MM.1S (cell line): ENCODE results near the gene AGFG1.

ENCODE experiments used
- DNase-seq: peaks from one replicate; pipeline ENCODE4 v3.0.0-alpha.2; 2015
- H2AFZ ChIP-seq: fragments of 300-600 bp; sonication (generic); 2 replicates; pipeline ENCODE4 v1.6.0; 2016; ENCODE audit warnings: antibody characterized with exemption, low read length
- H3F3A ChIP-seq: fragments of 300-600 bp; sonication (generic); 2 replicates; pipeline ENCODE4 v1.6.1; 2016; ENCODE audit warnings: mild to moderate bottlenecking, antibody characterized with exemption, low read length, moderate library complexity, mixed read lengths; ENCODE audit not compliant: insufficient read depth
- H3K27ac ChIP-seq: fragments of 300-600 bp; sonication (generic); 2 replicates; pipeline ENCODE4 v1.5.1; 2016; ENCODE audit warnings: mild to moderate bottlenecking, low read length
- H3K27me3 ChIP-seq: fragments of 300-600 bp; sonication (generic); replicated peaks from 2 replicates; pipeline ENCODE4 v1.6.0; 2016; ENCODE audit warnings: low read length; ENCODE audit not compliant: insufficient read depth
- H3K36me3 ChIP-seq: fragments of 300-600 bp; sonication (generic); replicated peaks from 2 replicates; pipeline ENCODE4 v1.6.1; 2016; ENCODE audit warnings: mild to moderate bottlenecking, low read length, mixed read lengths; ENCODE audit not compliant: insufficient read depth
- H3K4me1 ChIP-seq: fragments of 300-600 bp; sonication (generic); 2 replicates; pipeline ENCODE4 v1.6.1; 2016; ENCODE audit warnings: low read length, mixed read lengths
- H3K4me2 ChIP-seq: fragments of 300-600 bp; sonication (generic); 2 replicates; pipeline ENCODE4 v1.6.0; 2016; ENCODE audit warnings: low read depth, low read length
- H3K4me3 ChIP-seq: fragments of 300-600 bp; sonication (generic); 2 replicates; pipeline ENCODE4 v1.5.1; 2016; ENCODE audit warnings: low read length, mixed read lengths
- H3K79me2 ChIP-seq: fragments of 300-600 bp; sonication (generic); 2 replicates; pipeline ENCODE4 v1.6.1; 2016; ENCODE audit warnings: mixed run types, low read length, mixed read lengths
- H3K9ac ChIP-seq: fragments of 300-600 bp; sonication (generic); 2 replicates; pipeline ENCODE4 v1.6.1; 2016; ENCODE audit warnings: low read length, mixed read lengths
- H3K9me2 ChIP-seq: fragments of 300-600 bp; sonication (generic); replicated peaks from 2 replicates; pipeline ENCODE4 v1.6.1; 2016; ENCODE audit warnings: mild to moderate bottlenecking, low read length, mixed read lengths; ENCODE audit not compliant: insufficient read depth
- H3K9me3 ChIP-seq: fragments of 300-600 bp; sonication (generic); replicated peaks from 2 replicates; pipeline ENCODE4 v1.6.1; 2016; ENCODE audit warnings: mild to moderate bottlenecking, low read length, mixed read lengths; ENCODE audit not compliant: insufficient read depth
- H4K20me1 ChIP-seq: fragments of 300-600 bp; sonication (generic); 2 replicates; pipeline ENCODE4 v1.6.1; 2016; ENCODE audit warnings: mild to moderate bottlenecking, low read length, moderate library complexity, mixed read lengths; ENCODE audit not compliant: insufficient read depth
- EZH2 ChIP-seq: fragments of 300-600 bp; sonication (generic); optimal IDR thresholded peaks from 2 replicates; pipeline ENCODE3; 2017; ENCODE audit warnings: low read depth, mild to moderate bottlenecking, antibody characterized with exemption, low read length, mixed read lengths
- EZH2phosphoT487 ChIP-seq: fragments of 300-600 bp; sonication (generic); IDR thresholded peaks from 2 replicates; pipeline ENCODE4 v1.6.1; 2018; ENCODE audit warnings: antibody characterized with exemption, low read length
- TF ChIP-seq, protein P1 (sequence below): fragments of 300-600 bp; sonication (generic); IDR thresholded peaks from 2 replicates; pipeline ENCODE4 v1.5.1; 2016; ENCODE audit warnings: antibody characterized with exemption, low read length, mixed read lengths

AGFG1 gene

GRCh38 chr2:227455200-227455599 is 16.8 kb upstream of the AGFG1 start:
- no peak for DNase-seq
- no peaks in the 10 kb centered on the region for H3K4me1 ChIP-seq
- H3F3A ChIP-seq, result no peaks in the 10 kb centered on the region
- H3K36me3 ChIP-seq, result no peaks in the 10 kb centered on the region
- H3K9me3 ChIP-seq, result no peaks in the 10 kb centered on the region
- H4K20me1 ChIP-seq, result no peaks in the 10 kb centered on the region
- H2AFZ ChIP-seq, result no peak overlapping the region
- H3K9me2 ChIP-seq, result no peaks in the 10 kb centered on the region
- TF ChIP-seq, protein P1, sequence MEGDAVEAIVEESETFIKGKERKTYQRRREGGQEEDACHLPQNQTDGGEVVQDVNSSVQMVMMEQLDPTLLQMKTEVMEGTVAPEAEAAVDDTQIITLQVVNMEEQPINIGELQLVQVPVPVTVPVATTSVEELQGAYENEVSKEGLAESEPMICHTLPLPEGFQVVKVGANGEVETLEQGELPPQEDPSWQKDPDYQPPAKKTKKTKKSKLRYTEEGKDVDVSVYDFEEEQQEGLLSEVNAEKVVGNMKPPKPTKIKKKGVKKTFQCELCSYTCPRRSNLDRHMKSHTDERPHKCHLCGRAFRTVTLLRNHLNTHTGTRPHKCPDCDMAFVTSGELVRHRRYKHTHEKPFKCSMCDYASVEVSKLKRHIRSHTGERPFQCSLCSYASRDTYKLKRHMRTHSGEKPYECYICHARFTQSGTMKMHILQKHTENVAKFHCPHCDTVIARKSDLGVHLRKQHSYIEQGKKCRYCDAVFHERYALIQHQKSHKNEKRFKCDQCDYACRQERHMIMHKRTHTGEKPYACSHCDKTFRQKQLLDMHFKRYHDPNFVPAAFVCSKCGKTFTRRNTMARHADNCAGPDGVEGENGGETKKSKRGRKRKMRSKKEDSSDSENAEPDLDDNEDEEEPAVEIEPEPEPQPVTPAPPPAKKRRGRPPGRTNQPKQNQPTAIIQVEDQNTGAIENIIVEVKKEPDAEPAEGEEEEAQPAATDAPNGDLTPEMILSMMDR, result no peak
- TF ChIP-seq EZH2phosphoT487 (no peak), EZH2 (no peak)
- no peaks in the 10 kb centered on the region for H3K27me3 ChIP-seq
- H3K4me3 ChIP-seq, result no peak overlapping the region
- no peaks in the 10 kb centered on the region for H3K79me2 ChIP-seq
- no peak overlapping the region for H3K27ac ChIP-seq
- H3K4me2 ChIP-seq, result no peak overlapping the region
- no peak overlapping the region for H3K9ac ChIP-seq

DNA sequence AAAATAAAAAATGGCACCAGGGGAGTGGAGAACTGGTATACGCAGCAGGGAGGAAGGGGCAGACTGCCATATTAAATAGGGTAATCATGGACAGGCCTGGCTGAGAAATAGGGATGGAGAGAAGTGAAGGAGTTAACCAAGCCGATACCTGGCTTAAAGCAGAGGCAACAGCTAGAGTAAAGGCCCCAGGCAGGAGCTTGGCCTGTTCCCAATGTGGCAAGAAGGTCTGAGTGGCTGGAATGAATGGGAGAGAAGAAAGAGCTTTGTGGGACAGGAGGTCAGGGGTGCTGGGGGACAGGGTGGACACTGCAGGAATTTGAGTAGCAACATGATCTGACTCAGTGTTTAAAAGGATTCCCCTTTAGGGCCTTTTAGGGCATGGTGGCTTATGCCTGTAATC is 15.9 kb upstream of the AGFG1 start:
- no peaks in the 10 kb centered on the region for H3K36me3 ChIP-seq
- no peak overlapping the region for H3K9ac ChIP-seq
- H3K9me2 ChIP-seq, result no peaks in the 10 kb centered on the region
- DNase-seq, result no peak
- H4K20me1 ChIP-seq, result no peaks in the 10 kb centered on the region
- no peaks in the 10 kb centered on the region for H3F3A ChIP-seq
- no peak overlapping the region for H3K27ac ChIP-seq
- no peaks in the 10 kb centered on the region for H3K9me3 ChIP-seq
- H3K4me1 ChIP-seq, result no peaks in the 10 kb centered on the region
- H3K4me3 ChIP-seq, result no peak overlapping the region
- H3K4me2 ChIP-seq, result no peak overlapping the region
- no peak overlapping the region for H2AFZ ChIP-seq
- TF ChIP-seq, protein P1, result no peak
- TF ChIP-seq EZH2 (no peak), EZH2phosphoT487 (no peak)
- no peaks in the 10 kb centered on the region for H3K79me2 ChIP-seq
- no peaks in the 10 kb centered on the region for H3K27me3 ChIP-seq

- H3F3A ChIP-seq, result no peaks in the 10 kb centered on the region
- no peaks in the 10 kb centered on the region for H3K9me2 ChIP-seq
- H3K4me2 ChIP-seq, result no peak overlapping the region
- no peak overlapping the region for H3K27ac ChIP-seq
- no peak overlapping the region for H3K9ac ChIP-seq
- no peaks in the 10 kb centered on the region for H3K36me3 ChIP-seq
- TF ChIP-seq, protein P1, result no peak
- TF ChIP-seq EZH2 (no peak), EZH2phosphoT487 (no peak)
- no peaks in the 10 kb centered on the region for H3K79me2 ChIP-seq
- no peaks in the 10 kb centered on the region for H4K20me1 ChIP-seq
- no peaks in the 10 kb centered on the region for H3K9me3 ChIP-seq
- no peak overlapping the region for H3K4me3 ChIP-seq
- no peaks in the 10 kb centered on the region for H3K4me1 ChIP-seq
- DNase-seq, result no peak
- no peak overlapping the region for H2AFZ ChIP-seq
- H3K27me3 ChIP-seq, result no peaks in the 10 kb centered on the region
Observed at GRCh38 chr2:227456772-227457171, 15.2 kb upstream of the AGFG1 start.
